ENCODE data around the gene PRSS48. TPM values are rescaled to one million over a fixed set of nuclear protein-coding genes. Genes with fewer than 3 reads are reported as not detected.

The PRSS48 gene
- polyA plus RNA-seq, 1 experiment = not detected

- no peaks in the 10 kb centered on the region for H3K27me3 ChIP-seq (ENCODE audit: control insufficient read depth, insufficient read depth, low read length)
- CTCF ChIA-PET = interaction anchor here (1.1 to 2.1 kb wide), 2 partner anchors 9 to 20 kb away, joined by 4 to 6 read pairs; partner anchors contain the start of gene PRSS48
These were observed 19.3 kb downstream of the PRSS48 start for GRCh38 chr4:151296227-151296626.

GRCh38 chr4:151297170-151297569, 20.2 kb downstream of the PRSS48 start:
- CTCF ChIA-PET = interaction anchor here (1.1 kb wide), 2 partner anchors 8 to 22 kb away, joined by 3 to 4 read pairs; no protein-coding TSS in a partner anchor

More at GRCh38 chr4:151296227-151296626, 19.3 kb downstream of the PRSS48 start:
- TF ChIP-seq, protein P1, sequence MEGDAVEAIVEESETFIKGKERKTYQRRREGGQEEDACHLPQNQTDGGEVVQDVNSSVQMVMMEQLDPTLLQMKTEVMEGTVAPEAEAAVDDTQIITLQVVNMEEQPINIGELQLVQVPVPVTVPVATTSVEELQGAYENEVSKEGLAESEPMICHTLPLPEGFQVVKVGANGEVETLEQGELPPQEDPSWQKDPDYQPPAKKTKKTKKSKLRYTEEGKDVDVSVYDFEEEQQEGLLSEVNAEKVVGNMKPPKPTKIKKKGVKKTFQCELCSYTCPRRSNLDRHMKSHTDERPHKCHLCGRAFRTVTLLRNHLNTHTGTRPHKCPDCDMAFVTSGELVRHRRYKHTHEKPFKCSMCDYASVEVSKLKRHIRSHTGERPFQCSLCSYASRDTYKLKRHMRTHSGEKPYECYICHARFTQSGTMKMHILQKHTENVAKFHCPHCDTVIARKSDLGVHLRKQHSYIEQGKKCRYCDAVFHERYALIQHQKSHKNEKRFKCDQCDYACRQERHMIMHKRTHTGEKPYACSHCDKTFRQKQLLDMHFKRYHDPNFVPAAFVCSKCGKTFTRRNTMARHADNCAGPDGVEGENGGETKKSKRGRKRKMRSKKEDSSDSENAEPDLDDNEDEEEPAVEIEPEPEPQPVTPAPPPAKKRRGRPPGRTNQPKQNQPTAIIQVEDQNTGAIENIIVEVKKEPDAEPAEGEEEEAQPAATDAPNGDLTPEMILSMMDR (IDR thresholded peaks at IDR 0.05; ENCODE audit: insufficient read depth, low read depth, low read length) = no peak
- no peak overlapping the region for H3K4me3 ChIP-seq (ENCODE audit: low read depth, low read length)
- no peak for DNase-seq (ENCODE audit: low read depth)
- H3K36me3 ChIP-seq (ENCODE audit: control insufficient read depth, insufficient read depth, low read length) = no peaks in the 10 kb centered on the region
- POLR2A ChIA-PET = no interaction called here

GRCh38 chr4:151302432-151302831, 25.5 kb downstream of the PRSS48 start:
- Histone ChIP-seq H3K4me3 (ENCODE audit: low read depth, low read length) (no peak overlapping the region), H3K36me3 (ENCODE audit: control insufficient read depth, insufficient read depth, low read length) (no peaks in the 10 kb centered on the region), H3K27me3 (ENCODE audit: control insufficient read depth, insufficient read depth, low read length) (no peaks in the 10 kb centered on the region)
- no peak for DNase-seq (ENCODE audit: low read depth)
- TF ChIP-seq, protein P1 (IDR thresholded peaks at IDR 0.05; ENCODE audit: insufficient read depth, low read depth, low read length) = no peak
- POLR2A ChIA-PET = no interaction called here
- CTCF ChIA-PET = no interaction called here

More at GRCh38 chr4:151297170-151297569, 20.2 kb downstream of the PRSS48 start:
- DNase-seq (ENCODE audit: low read depth) = no peak
- H3K36me3 ChIP-seq (ENCODE audit: control insufficient read depth, insufficient read depth, low read length) = no peaks in the 10 kb centered on the region
- POLR2A ChIA-PET = no interaction called here
- TF ChIP-seq, protein P1 (IDR thresholded peaks at IDR 0.05; ENCODE audit: insufficient read depth, low read depth, low read length) = no peak
- H3K27me3 ChIP-seq (ENCODE audit: control insufficient read depth, insufficient read depth, low read length) = no peaks in the 10 kb centered on the region
- H3K4me3 ChIP-seq (ENCODE audit: low read depth, low read length) = no peak overlapping the region

- no peak overlapping the region for H3K4me3 ChIP-seq (ENCODE audit: low read depth, low read length)
- TF ChIP-seq, protein P1 (IDR thresholded peaks at IDR 0.05; ENCODE audit: insufficient read depth, low read depth, low read length) = no peak
- no peak for DNase-seq (ENCODE audit: low read depth)
- ChIA-PET POLR2A (no interaction called here), CTCF (interaction anchor here (0.9 to 1.5 kb wide), 5 partner anchors 8 to 28 kb away, joined by 3 to 6 read pairs (median 4); partner anchors contain the start of gene PRSS48)
- no peaks in the 10 kb centered on the region for H3K27me3 ChIP-seq (ENCODE audit: control insufficient read depth, insufficient read depth, low read length)
- H3K36me3 ChIP-seq (ENCODE audit: control insufficient read depth, insufficient read depth, low read length) = no peaks in the 10 kb centered on the region
These were observed 27.3 kb downstream of the PRSS48 start for GRCh38 chr4:151304226-151304625.

DNA sequence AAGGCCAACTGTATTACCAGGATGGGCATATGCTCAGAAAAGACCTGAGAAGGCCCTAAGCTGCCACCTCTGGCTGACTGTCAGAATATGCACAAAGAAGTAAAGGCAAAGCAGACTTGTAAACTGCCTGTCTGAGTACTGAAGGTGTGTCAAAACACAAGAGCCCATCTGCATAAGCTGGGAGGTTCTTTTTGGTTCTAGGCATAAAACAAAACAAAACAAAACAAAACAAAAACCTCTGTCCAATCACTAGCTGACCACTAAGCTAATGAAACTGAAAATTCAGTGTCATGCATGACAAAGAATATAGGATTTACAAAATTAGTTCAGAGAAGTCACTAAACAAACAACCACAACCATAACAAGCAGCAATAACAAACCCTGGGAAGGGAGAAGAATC, 27.8 kb downstream of the PRSS48 start:
- Histone ChIP-seq H3K4me3 (ENCODE audit: low read depth, low read length) (no peak overlapping the region), H3K27me3 (ENCODE audit: control insufficient read depth, insufficient read depth, low read length) (no peaks in the 10 kb centered on the region), H3K36me3 (ENCODE audit: control insufficient read depth, insufficient read depth, low read length) (no peaks in the 10 kb centered on the region)
- CTCF ChIA-PET = interaction anchor here (0.9 to 1.5 kb wide), 5 partner anchors 8 to 28 kb away, joined by 3 to 6 read pairs (median 4); partner anchors contain the start of gene PRSS48
- POLR2A ChIA-PET = no interaction called here
- DNase-seq (ENCODE audit: low read depth) = no peak
- TF ChIP-seq, protein P1 (IDR thresholded peaks at IDR 0.05; ENCODE audit: insufficient read depth, low read depth, low read length) = no peak

Measured in BJ (cell line).